ENCODE measurements around the gene USP15. TPM values are rescaled to one million over a fixed set of nuclear protein-coding genes. Genes with fewer than 3 reads are reported as not detected.

Gene USP15
- total RNA-seq, 1 experiment from 2014 or later = 25.8 TPM

DNA sequence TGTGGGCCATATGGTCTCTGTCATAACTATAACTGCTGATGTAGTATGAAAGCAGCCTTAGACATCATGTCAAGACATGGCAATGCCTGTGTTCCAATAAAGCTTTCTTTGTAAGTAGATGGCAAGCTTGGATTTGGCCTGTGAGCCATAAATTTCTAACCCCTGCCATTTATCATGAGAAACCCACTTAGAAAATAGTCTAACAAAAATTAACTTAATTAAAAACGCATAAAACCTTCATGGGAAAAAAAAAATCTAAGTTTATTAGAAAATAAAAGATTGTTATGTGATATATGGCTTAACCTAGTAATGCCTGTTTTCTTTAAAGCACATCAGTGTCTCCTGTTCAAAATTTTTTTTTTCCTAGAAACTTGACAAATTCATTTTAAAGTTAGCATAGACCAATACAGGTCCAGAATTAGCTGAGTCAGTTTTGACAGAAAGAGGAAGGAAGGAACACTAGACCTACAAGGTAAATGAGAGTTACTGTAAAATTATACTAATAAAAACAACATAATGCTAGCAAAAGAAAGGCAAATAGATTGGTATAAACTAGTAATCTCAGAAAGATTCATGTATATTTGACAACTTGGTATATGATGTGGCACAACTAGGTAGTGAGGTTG, 68.2 kb downstream of the USP15 start:
- Histone ChIP-seq H3K27me3 (ENCODE audit: insufficient read depth, low read depth) (no peaks in the 10 kb centered on the region), H3K27ac (no peak overlapping the region), H3K4me3 (no peak overlapping the region), H2AFZ (no peak overlapping the region), H3F3A (ENCODE audit: insufficient read depth, low read depth) (no peaks in the 10 kb centered on the region), H3K9me2 (ENCODE audit: insufficient read depth) (no peaks in the 10 kb centered on the region), H3K4me1 (replicated peaks; ENCODE audit: insufficient read depth) (no peaks in the 10 kb centered on the region), H3K79me2 (ENCODE audit: low read depth) (no peaks in the 10 kb centered on the region), H3K4me2 (no peak overlapping the region), H3K36me3 (ENCODE audit: low read depth) (no peaks in the 10 kb centered on the region), H3K9me3 (ENCODE audit: insufficient read depth, low read depth) (no peaks in the 10 kb centered on the region; the same call in 1 of the 2 replicates), H4K20me1 (ENCODE audit: insufficient read depth) (no peaks in the 10 kb centered on the region; the same call in 1 of the 2 replicates)
- ChIA-PET CTCF (no interaction called here), POLR2A (ENCODE audit: unreplicated experiment) (no interaction called here)
- no peak for TF ChIP-seq EZH2 (IDR thresholded peaks at IDR 0.05; ENCODE audit: low read depth)
- TF ChIP-seq, protein P1, sequence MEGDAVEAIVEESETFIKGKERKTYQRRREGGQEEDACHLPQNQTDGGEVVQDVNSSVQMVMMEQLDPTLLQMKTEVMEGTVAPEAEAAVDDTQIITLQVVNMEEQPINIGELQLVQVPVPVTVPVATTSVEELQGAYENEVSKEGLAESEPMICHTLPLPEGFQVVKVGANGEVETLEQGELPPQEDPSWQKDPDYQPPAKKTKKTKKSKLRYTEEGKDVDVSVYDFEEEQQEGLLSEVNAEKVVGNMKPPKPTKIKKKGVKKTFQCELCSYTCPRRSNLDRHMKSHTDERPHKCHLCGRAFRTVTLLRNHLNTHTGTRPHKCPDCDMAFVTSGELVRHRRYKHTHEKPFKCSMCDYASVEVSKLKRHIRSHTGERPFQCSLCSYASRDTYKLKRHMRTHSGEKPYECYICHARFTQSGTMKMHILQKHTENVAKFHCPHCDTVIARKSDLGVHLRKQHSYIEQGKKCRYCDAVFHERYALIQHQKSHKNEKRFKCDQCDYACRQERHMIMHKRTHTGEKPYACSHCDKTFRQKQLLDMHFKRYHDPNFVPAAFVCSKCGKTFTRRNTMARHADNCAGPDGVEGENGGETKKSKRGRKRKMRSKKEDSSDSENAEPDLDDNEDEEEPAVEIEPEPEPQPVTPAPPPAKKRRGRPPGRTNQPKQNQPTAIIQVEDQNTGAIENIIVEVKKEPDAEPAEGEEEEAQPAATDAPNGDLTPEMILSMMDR (conservative IDR thresholded peaks at IDR 0.05) = no peak
- intact Hi-C loops (cut with micrococcal nuclease; ENCODE audit: unreplicated experiment) = no loop called here
- DNase-seq = no peak
- no TSS peak for BruUV-seq (replicated peaks)

DNA sequence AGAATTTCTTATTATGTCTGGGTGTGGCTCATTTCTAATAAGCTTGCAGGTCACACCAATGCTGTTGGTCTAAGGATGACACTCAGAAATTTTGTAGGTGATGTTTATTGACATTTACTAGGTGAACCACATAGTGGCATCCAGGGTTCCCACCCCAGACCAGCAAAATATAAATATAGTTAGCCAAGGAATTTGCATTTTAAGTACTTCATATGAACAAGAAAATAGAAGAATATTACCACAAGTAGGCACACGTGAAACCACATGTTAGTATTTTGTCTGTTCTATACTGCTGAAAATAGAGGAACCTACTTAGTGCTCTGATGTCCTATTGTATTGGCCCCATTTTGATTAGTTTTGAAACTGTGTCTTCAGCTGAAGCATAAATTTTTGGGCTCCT, 71.1 kb downstream of the USP15 start:
- Histone ChIP-seq H2AFZ (no peak overlapping the region), H3K4me3 (no peak overlapping the region), H3K79me2 (ENCODE audit: low read depth) (no peaks in the 10 kb centered on the region), H3K4me1 (replicated peaks; ENCODE audit: insufficient read depth) (no peaks in the 10 kb centered on the region), H4K20me1 (ENCODE audit: insufficient read depth) (no peaks in the 10 kb centered on the region; the same call in 1 of the 2 replicates), H3K9me2 (ENCODE audit: insufficient read depth) (no peaks in the 10 kb centered on the region), H3F3A (ENCODE audit: insufficient read depth, low read depth) (no peaks in the 10 kb centered on the region), H3K27ac (no peak overlapping the region), H3K9me3 (ENCODE audit: insufficient read depth, low read depth) (no peaks in the 10 kb centered on the region; the same call in 1 of the 2 replicates), H3K36me3 (ENCODE audit: low read depth) (no peaks in the 10 kb centered on the region), H3K4me2 (no peak overlapping the region), H3K27me3 (ENCODE audit: insufficient read depth, low read depth) (no peaks in the 10 kb centered on the region)
- no TSS peak for BruUV-seq (replicated peaks)
- ChIA-PET CTCF (no interaction called here), POLR2A (ENCODE audit: unreplicated experiment) (no interaction called here)
- intact Hi-C loops (cut with micrococcal nuclease; ENCODE audit: unreplicated experiment) = no loop called here
- no peak for DNase-seq
- TF ChIP-seq, protein P1 (conservative IDR thresholded peaks at IDR 0.05) = no peak
- no peak for TF ChIP-seq EZH2 (IDR thresholded peaks at IDR 0.05; ENCODE audit: low read depth)

DNA sequence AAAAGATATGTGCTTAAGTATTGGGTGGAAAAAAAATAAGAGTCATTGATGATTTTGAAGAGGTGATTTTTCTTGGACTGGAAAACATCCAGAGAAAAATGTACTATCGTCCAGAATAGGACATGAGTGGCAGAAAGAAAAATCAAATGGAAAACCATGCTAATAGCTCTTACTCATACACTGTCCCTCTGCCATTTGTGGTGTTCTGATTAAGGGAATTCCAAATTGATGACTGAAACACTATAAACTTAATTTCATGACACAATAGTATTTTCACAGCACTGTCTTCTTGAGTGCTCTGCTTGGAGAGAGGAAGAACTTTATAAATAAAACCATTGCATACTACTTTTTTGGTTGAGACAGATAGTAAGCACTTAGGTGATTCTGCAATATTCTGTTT, 72.4 kb downstream of the USP15 start:
- H3K4me1 ChIP-seq (replicated peaks; ENCODE audit: insufficient read depth) = no peaks in the 10 kb centered on the region
- intact Hi-C loops (cut with micrococcal nuclease; ENCODE audit: unreplicated experiment) = no loop called here
- H3K27ac ChIP-seq = no peak overlapping the region
- no peaks in the 10 kb centered on the region for H3K36me3 ChIP-seq (ENCODE audit: low read depth)
- ChIA-PET CTCF (no interaction called here), POLR2A (ENCODE audit: unreplicated experiment) (no interaction called here)
- H3F3A ChIP-seq (ENCODE audit: insufficient read depth, low read depth) = no peaks in the 10 kb centered on the region
- H2AFZ ChIP-seq = no peak overlapping the region
- BruUV-seq (replicated peaks) = no TSS peak
- no peaks in the 10 kb centered on the region for H3K9me2 ChIP-seq (ENCODE audit: insufficient read depth)
- no peaks in the 10 kb centered on the region for H3K79me2 ChIP-seq (ENCODE audit: low read depth)
- no peak overlapping the region for H3K4me2 ChIP-seq
- H4K20me1 ChIP-seq (ENCODE audit: insufficient read depth) = no peaks in the 10 kb centered on the region; the same call in 1 of the 2 replicates
- no peaks in the 10 kb centered on the region for H3K27me3 ChIP-seq (ENCODE audit: insufficient read depth, low read depth)
- no peak overlapping the region for H3K4me3 ChIP-seq
- H3K9me3 ChIP-seq (ENCODE audit: insufficient read depth, low read depth) = no peaks in the 10 kb centered on the region; the same call in 1 of the 2 replicates
- no peak for DNase-seq
- TF ChIP-seq, protein P1 (conservative IDR thresholded peaks at IDR 0.05) = no peak
- no peak for TF ChIP-seq EZH2 (IDR thresholded peaks at IDR 0.05; ENCODE audit: low read depth)

Measured in PC-9 (cell line).